HCT116 (cell line): ENCODE measurements around the gene WASL. TPM values are rescaled to one million over a fixed set of nuclear protein-coding genes. Genes with fewer than 3 reads are reported as not detected.

Source experiments
- ATAC-seq: fragments of 200-7000 bp; cut with Tn5 transposase; 2 replicates; pipeline ENCODE4 v1.9.1; 2020; ENCODE audit warnings: mild to moderate bottlenecking, moderate library complexity
- BruUV-seq: library from RNA; stranded (reverse); fragments of 400-500 nt; replicated peaks from 2 replicates; lab custom pipeline; 2021; lab: Mats Ljungman, UMichigan
- CTCF ChIA-PET: fragments of 300-600 bp; sonication (Branson Sonifier 250); formaldehyde crosslinking; loops from one replicate; lab custom pipeline; 2021; ENCODE audit warnings: antibody characterized with exemption; lab: Charles Lee
- POLR2A ChIA-PET: fragments of 300-600, 350-600 bp; sonication (Branson Sonifier 250); formaldehyde crosslinking; loops from one replicate; lab custom pipeline; 2021; ENCODE audit warnings: antibody characterized with exemption; lab: Charles Lee
- RAD21 ChIA-PET, 2 experiments: fragments of 300-600 bp; sonication (Branson Sonifier 250); formaldehyde crosslinking; loops; one replicate each; lab custom pipeline; 2023; ENCODE audit warnings: low total read pairs in 2 of 2; ENCODE audit not compliant: uncharacterized antibody in 2 of 2, unreplicated experiment in 2 of 2, low non-redundant PET in 1 of 2; lab: Charles Lee
- DNase-seq: peaks from one replicate; pipeline ENCODE4 v3.0.0-alpha.2; 2010; ENCODE audit warnings: low read depth, low spot score
- H2AFZ ChIP-seq: fragments of 200-600 bp; shearing (Covaris generic), sonication (generic); 2 replicates; pipeline ENCODE4 v1.6.1; 2017; ENCODE audit warnings: low read depth, mixed run types, mixed read lengths, antibody characterized with exemption, low read length; ENCODE audit not compliant: poor library complexity, severe bottlenecking
- H3K27ac ChIP-seq: 2 replicates; pipeline ENCODE4 v1.5.1; 2012; ENCODE audit warnings: low read depth, low read length
- H3K27me3 ChIP-seq: fragments of 200-600 bp; sonication (generic); 2 replicates; pipeline ENCODE4 v1.6.1; 2016; ENCODE audit warnings: mixed run types, low read length, mixed read lengths; ENCODE audit not compliant: insufficient read depth
- H3K36me3 ChIP-seq, 2 experiments: fragments of 200-500 bp in 1 of 2; fragments of 200-600 bp in 1 of 2; sonication (Bioruptor generic) in 1 of 2; sonication (generic) in 1 of 2; 2 replicates each; pipeline versions ENCODE4 v1.5.1 to v1.6.1; 2014 to 2016; ENCODE audit warnings: low read length in 2 of 2, inconsistent platforms in 1 of 2, mixed read lengths in 1 of 2, mixed run types in 1 of 2; ENCODE audit not compliant: insufficient read depth in 2 of 2, control insufficient read depth in 1 of 2
- H3K4me1 ChIP-seq, 2 experiments: fragments of 200-600 bp in 1 of 2; sonication (generic) in 1 of 2; 2 replicates each; pipeline versions ENCODE4 v1.5.1 to v1.6.1; 2012 to 2017; ENCODE audit warnings: low read length in 2 of 2, inconsistent platforms in 1 of 2, mild to moderate bottlenecking in 1 of 2, mixed read lengths in 1 of 2, mixed run types in 1 of 2, moderate library complexity in 1 of 2; ENCODE audit not compliant: insufficient read depth in 2 of 2, control insufficient read depth in 1 of 2
- H3K4me2 ChIP-seq: fragments of 200-600 bp; sonication (generic); 2 replicates; pipeline ENCODE4 v1.6.1; 2017; ENCODE audit warnings: mixed run types, low read length, mixed read lengths
- H3K4me3 ChIP-seq, 2 experiments: fragments of 200-600 bp in 1 of 2; sonication (generic) in 1 of 2; replicated peaks in 1 of 2; 2 replicates each; pipeline ENCODE4 v1.5.1; 2011 to 2016; ENCODE audit warnings: low read length in 2 of 2, control low read depth in 1 of 2, low read depth in 1 of 2, mild to moderate bottlenecking in 1 of 2, mixed read lengths in 1 of 2, mixed run types in 1 of 2
- H3K79me2 ChIP-seq: fragments of 200-600 bp; sonication (generic); 2 replicates; pipeline ENCODE4 v1.6.1; 2017; ENCODE audit warnings: mild to moderate bottlenecking, mixed run types, low read length, moderate library complexity, mixed read lengths; ENCODE audit not compliant: insufficient read depth
- H3K9ac ChIP-seq: fragments of 200-600 bp; sonication (generic); 2 replicates; pipeline ENCODE4 v1.6.1; 2016; ENCODE audit warnings: low read length, mixed read lengths
- H3K9me2 ChIP-seq: fragments of 200-600 bp; sonication (generic), shearing (Covaris generic); 2 replicates; pipeline ENCODE4 v1.6.1; 2017; ENCODE audit warnings: mixed run types, mild to moderate bottlenecking, moderate library complexity; ENCODE audit not compliant: insufficient read depth
- H3K9me3 ChIP-seq, 2 experiments: fragments of 200-500 bp in 1 of 2; fragments of 200-600 bp in 1 of 2; sonication (Bioruptor generic) in 1 of 2; sonication (generic) in 1 of 2; 2 replicates each; pipeline ENCODE4 v1.6.1; 2014 to 2017; ENCODE audit warnings: low read length in 2 of 2, mixed read lengths in 2 of 2, inconsistent platforms in 1 of 2, low read depth in 1 of 2, mild to moderate bottlenecking in 1 of 2, mixed run types in 1 of 2, moderate library complexity in 1 of 2; ENCODE audit not compliant: control insufficient read depth in 1 of 2, insufficient read depth in 1 of 2
- H4K20me1 ChIP-seq: fragments of 200-600 bp; sonication (generic), shearing (Covaris generic); 2 replicates; pipeline ENCODE4 v1.6.1; 2017; ENCODE audit warnings: mixed run types, mild to moderate bottlenecking, moderate library complexity; ENCODE audit not compliant: insufficient read depth
- CBX3 ChIP-seq: IDR thresholded peaks from 2 replicates; pipeline ENCODE4 v1.6.1; 2012; ENCODE audit warnings: low read depth
- CEBPB ChIP-seq: IDR thresholded peaks from 2 replicates; pipeline ENCODE4 v1.6.1; 2012; ENCODE audit warnings: low read depth
- EGR1 ChIP-seq: IDR thresholded peaks from 2 replicates; pipeline ENCODE4 v1.6.1; 2012; ENCODE audit warnings: low read depth
- ELF1 ChIP-seq: IDR thresholded peaks from 2 replicates; pipeline ENCODE4 v1.6.1; 2012; ENCODE audit warnings: low read depth, borderline replicate concordance
- EZH2phosphoT487 ChIP-seq: fragments of 200-600 bp; IDR thresholded peaks from 2 replicates; pipeline ENCODE4 v1.6.1; 2018; ENCODE audit warnings: antibody characterized with exemption, borderline replicate concordance
- POLR2AphosphoS5 ChIP-seq: IDR thresholded peaks from 2 replicates; pipeline ENCODE4 v1.6.1; 2011; ENCODE audit warnings: mild to moderate bottlenecking, low read depth, low read length, moderate library complexity
- SP1 ChIP-seq: IDR thresholded peaks from 2 replicates; pipeline ENCODE4 v1.6.1; 2012; ENCODE audit warnings: low read depth
- ZFX ChIP-seq: fragments of 450-650 bp; IDR thresholded peaks from 2 replicates; pipeline ENCODE4 v1.6.1; 2017
- ZNF274 ChIP-seq: fragments of 200-500 bp; sonication (Bioruptor generic); IDR thresholded peaks from 2 replicates; pipeline ENCODE4 v1.6.1; 2014; ENCODE audit warnings: mild to moderate bottlenecking, low read depth, low read length, inconsistent platforms
- intact Hi-C: fragments of 100-400 bp; cut with micrococcal nuclease; formaldehyde crosslinking; loops from 2 replicates; pipeline ENCODE4 v1.10.0; 2022
- total RNA-seq: library from RNA; stranded (reverse); gene quantifications from one replicate; pipeline ENCODE4 v1.2.1, GENCODE V29; 2021; ENCODE audit not compliant: unreplicated experiment
- TF ChIP-seq, protein P1 (sequence below): IDR thresholded peaks from 2 replicates; pipeline ENCODE4 v1.6.1; 2011; ENCODE audit warnings: mild to moderate bottlenecking, low read length, moderate library complexity; ENCODE audit not compliant: insufficient replicate concordance; ENCODE audit errors: extremely low read depth
- TF ChIP-seq, protein P2 (sequence below), 3 experiments: fragments of 200-600 bp in 1 of 3; sonication (generic) in 1 of 3; IDR thresholded peaks in 2 of 3; conservative IDR thresholded peaks in 1 of 3; 2 replicates each; pipeline ENCODE4 v1.5.1; 2012 to 2017; ENCODE audit warnings: low read depth in 2 of 3, low read length in 2 of 3, antibody characterized with exemption in 1 of 3, borderline replicate concordance in 1 of 3, control low read depth in 1 of 3, mild to moderate bottlenecking in 1 of 3, mixed read lengths in 1 of 3, mixed run types in 1 of 3, moderate library complexity in 1 of 3; ENCODE audit not compliant: insufficient read depth in 1 of 3
- TF ChIP-seq, protein P3 (sequence below): IDR thresholded peaks from 2 replicates; pipeline ENCODE4 v1.6.1; 2012

The WASL gene
- total RNA-seq, 1 experiment from 2014 or later, result 26.2 TPM

DNA sequence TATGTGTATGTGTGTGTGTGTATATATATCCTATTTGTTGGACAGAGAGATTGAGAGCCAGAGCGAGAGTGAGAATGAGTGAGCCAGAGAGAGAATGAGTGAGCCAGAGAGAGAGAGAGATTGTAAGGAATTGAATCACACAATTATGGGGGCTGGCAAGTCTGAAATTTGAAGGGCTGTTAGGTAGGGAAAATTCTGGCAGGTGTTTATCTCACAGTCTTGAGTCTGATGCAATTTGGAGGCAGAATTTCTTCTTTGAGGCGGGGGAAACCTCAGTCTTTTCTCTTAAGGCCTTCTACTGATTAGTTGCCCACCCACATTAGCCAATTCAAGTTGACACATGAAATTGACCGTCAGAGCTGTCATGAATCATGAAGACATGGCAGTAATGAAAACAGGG lies 41.0 kb upstream of the WASL start (continued):
- TF ChIP-seq CBX3 (no peak), ZFX (no peak), POLR2AphosphoS5 (no peak)
- TF ChIP-seq, all 23 proteins: peak for 0

DNA sequence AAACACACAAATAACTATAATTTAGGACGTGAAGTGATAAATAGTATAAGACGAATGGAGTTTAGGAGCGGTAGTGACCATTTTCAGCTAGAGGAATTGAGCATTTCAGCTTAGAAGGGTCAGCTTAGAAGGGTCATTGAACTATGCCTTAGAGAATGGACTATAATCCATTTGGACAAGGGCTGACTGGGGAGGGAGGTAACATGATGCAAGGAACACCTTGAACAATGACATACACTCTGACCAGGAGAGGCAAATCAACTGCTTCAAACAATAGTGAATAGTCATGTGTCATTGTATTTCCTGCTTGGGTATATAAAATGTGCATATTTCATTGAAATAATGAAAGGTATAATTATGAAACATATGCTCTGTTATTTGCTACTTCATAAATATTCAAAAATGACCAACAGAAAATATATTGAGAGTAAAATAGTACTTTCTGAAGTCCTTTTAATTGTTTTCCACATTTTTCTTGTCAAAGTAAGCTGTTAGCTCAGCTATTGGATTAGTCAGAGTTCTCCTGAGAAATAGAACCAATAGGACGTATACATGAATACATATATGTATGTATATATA lies 40.5 kb upstream of the WASL start:
- Histone ChIP-seq H3K9me3 (no peaks in the 10 kb centered on the region), H2AFZ (no peak overlapping the region), H4K20me1 (no peaks in the 10 kb centered on the region), H3K4me3 (no peak overlapping the region), H3K27me3 (no peaks in the 10 kb centered on the region), H3K79me2 (no peaks in the 10 kb centered on the region), H3K36me3 (no peaks in the 10 kb centered on the region), H3K4me1 (no peaks in the 10 kb centered on the region), H3K9ac (no peak overlapping the region), H3K27ac (no peak overlapping the region), H3K4me2 (no peak overlapping the region), H3K9me2 (no peaks in the 10 kb centered on the region)
- ChIA-PET POLR2A (interaction anchor here (1.3 kb wide), 1 partner anchor 41 kb away, joined by 3 read pairs; the partner anchor contains the start of gene WASL), RAD21 (no interaction called here), CTCF (no interaction called here)
- TF ChIP-seq SP1, result no peak
- TF ChIP-seq, protein P1, sequence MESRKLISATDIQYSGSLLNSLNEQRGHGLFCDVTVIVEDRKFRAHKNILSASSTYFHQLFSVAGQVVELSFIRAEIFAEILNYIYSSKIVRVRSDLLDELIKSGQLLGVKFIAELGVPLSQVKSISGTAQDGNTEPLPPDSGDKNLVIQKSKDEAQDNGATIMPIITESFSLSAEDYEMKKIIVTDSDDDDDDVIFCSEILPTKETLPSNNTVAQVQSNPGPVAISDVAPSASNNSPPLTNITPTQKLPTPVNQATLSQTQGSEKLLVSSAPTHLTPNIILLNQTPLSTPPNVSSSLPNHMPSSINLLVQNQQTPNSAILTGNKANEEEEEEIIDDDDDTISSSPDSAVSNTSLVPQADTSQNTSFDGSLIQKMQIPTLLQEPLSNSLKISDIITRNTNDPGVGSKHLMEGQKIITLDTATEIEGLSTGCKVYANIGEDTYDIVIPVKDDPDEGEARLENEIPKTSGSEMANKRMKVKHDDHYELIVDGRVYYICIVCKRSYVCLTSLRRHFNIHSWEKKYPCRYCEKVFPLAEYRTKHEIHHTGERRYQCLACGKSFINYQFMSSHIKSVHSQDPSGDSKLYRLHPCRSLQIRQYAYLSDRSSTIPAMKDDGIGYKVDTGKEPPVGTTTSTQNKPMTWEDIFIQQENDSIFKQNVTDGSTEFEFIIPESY, result no peak
- TF ChIP-seq CBX3, result no peak
- TF ChIP-seq CEBPB, result no peak
- TF ChIP-seq ZNF274, result no peak
- TF ChIP-seq ELF1, result no peak
- TF ChIP-seq, protein P2, sequence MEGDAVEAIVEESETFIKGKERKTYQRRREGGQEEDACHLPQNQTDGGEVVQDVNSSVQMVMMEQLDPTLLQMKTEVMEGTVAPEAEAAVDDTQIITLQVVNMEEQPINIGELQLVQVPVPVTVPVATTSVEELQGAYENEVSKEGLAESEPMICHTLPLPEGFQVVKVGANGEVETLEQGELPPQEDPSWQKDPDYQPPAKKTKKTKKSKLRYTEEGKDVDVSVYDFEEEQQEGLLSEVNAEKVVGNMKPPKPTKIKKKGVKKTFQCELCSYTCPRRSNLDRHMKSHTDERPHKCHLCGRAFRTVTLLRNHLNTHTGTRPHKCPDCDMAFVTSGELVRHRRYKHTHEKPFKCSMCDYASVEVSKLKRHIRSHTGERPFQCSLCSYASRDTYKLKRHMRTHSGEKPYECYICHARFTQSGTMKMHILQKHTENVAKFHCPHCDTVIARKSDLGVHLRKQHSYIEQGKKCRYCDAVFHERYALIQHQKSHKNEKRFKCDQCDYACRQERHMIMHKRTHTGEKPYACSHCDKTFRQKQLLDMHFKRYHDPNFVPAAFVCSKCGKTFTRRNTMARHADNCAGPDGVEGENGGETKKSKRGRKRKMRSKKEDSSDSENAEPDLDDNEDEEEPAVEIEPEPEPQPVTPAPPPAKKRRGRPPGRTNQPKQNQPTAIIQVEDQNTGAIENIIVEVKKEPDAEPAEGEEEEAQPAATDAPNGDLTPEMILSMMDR (IDR thresholded peaks at IDR 0.05 in 2 of 3, conservative IDR thresholded peaks at IDR 0.05 in 1 of 3; ENCODE audit: borderline replicate concordance in 1 of 3, insufficient read depth in 1 of 3, low read depth in 2 of 3, low read length in 2 of 3), result no peak
- no peak for TF ChIP-seq EZH2phosphoT487
- TF ChIP-seq, protein P3, sequence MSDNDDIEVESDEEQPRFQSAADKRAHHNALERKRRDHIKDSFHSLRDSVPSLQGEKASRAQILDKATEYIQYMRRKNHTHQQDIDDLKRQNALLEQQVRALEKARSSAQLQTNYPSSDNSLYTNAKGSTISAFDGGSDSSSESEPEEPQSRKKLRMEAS, result no peak
- TF ChIP-seq EGR1, result no peak
- DNase-seq (no peak), ATAC-seq (no peak)
- intact Hi-C loops, result no loop called here
- BruUV-seq, result no TSS peak
